GM18519 (cell line): ENCODE results near the gene JPT2.

ENCODE experiments used
- ATAC-seq: cut with Tn5 transposase; IDR thresholded peaks from one replicate; pipeline ENCODE4 v1.9.1; 2021; ENCODE audit warnings: mild to moderate bottlenecking, moderate library complexity; ENCODE audit not compliant: unreplicated experiment, low FRiP score

JPT2 gene

DNA sequence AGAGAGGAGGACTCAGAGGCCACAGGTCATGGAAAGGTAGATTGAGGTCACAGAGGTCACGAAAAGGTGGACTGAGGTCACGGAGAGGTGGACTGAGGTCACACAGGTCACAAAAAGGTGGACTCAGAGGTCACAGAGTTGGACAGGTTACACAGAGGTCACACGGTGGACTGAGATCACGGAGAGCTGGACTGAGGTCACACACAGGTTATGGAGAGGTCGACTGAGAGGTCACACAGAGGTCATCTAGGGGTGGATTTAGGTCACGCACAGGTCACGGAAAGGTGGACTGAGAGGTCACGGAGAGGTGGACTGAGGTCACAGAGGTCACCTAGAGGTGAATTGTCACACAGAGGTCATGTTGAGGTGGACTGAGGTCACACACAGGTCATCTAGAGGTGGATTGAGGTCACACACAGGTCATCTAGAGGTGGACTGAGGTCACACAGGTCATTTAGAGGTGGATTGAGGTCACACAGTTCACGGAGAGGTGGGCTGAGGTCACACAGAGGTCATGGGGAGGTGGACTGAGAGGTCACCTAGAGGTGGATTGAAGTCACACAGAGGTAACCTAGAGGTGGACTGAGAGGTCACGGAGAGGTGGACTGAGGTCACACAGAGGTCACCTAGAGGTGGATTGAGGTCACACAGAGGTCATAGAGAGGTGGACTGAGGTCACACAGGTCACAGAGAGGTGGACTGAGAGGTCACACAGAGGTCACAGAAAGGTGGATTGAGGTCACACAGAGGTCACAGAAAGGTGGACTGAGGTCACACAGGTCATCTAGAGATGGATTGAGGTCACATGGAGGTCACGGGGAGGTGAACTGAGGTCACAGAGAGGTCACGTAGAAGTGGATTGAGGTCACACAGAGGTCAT, 26.7 kb upstream of the JPT2 start:
- ATAC-seq: no peak

DNA sequence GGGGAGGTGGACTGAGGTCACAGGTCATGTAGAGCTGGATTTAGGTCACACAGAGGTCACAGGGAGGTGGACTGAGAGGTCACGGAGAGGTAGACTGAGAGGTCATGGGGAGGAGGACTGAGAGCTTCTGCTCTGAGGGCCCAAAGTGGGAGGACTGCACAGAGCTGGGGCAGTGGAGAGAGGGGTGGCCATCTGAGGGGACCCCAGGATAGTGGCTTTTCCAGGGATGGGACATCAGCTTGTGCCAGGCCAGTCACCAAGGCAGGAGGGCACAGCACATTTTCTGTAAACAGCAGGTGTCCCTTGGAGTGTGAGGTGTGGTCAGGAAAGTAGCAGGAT, 26.1 kb upstream of the JPT2 start:
- no peak for ATAC-seq

DNA sequence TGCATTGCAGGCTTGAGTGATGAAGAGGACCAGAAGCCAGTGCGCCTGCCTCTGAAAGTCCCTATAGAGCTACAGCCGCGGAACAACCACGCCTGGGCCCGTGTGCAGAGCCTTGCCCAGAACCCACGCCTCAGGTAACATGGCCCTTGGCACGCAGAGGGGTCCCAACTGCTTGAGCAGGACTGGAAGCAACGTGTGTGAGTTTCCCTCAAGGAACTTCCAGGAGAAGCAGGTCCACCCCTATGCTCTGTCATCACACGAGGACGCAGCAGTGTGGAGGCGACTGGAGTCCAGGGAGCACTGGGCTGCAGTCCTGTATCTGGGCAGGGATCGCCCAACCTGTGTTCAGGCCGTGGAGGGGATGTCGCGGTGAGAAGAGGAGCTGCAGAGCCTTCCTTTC, 25.1 kb upstream of the JPT2 start:
- ATAC-seq: no peak

DNA sequence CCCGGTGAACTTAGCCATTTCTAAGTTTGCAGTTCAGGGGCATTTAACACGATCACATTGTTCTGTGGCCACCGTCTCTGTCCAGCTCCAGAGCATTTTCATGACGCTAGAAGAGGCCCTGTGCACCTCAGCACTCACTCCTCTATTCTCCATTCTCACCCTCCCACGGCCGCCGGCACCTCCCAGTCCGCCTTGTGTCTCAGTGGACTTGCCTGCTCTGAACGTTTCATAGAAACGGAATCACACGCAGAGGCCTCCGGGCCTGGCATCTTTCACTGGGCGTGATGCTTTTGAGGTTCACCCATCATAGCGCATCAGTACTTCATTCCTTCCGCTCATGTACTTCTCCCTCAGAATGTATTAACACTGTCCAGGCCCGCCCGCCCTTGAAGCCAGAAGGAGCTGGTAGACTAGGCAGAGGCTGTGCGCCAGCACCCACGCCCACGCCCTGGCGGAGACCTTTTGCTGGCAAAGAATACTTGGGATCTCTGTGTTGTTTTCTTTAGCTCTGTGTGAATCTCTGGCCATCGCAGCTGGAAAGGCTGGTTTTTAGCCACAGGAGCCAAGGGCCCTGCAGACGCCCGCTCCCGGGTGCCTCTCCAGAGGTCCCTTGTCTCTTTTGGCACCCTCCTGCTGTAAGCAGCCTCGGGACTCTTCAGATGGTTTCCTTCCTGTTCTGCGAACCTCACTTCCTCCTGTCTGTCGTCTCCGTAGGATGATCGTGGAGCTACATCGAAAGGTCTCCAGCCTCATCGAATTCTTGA, 23.4 kb upstream of the JPT2 start:
- ATAC-seq: no peak

DNA sequence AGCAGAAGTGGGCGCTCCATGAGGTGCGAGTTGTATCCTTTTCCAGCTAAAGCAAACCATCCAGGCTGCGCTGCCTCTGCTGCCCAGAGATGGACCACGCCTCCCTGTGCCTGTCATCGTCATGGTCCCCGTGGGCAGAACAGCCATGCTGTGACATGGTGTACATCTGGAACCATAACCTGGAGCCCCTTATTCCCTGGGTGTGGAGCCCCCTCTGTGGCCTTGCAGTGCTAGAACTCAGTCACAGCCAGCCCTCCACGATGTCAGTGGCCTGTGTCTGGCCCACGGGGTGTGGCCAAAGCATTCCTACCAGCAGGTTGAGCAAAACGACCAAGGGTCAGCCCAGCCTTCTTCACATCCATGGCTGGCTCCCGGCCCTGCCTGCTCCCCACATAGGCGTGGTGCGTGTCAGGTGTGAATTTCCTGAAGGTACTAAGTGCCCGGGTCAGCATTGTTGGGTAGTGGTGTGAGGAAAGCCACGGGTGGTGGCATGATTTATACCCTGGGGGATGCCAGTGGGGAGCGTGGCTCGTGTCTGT, 22.7 kb upstream of the JPT2 start:
- ATAC-seq: no peak

DNA sequence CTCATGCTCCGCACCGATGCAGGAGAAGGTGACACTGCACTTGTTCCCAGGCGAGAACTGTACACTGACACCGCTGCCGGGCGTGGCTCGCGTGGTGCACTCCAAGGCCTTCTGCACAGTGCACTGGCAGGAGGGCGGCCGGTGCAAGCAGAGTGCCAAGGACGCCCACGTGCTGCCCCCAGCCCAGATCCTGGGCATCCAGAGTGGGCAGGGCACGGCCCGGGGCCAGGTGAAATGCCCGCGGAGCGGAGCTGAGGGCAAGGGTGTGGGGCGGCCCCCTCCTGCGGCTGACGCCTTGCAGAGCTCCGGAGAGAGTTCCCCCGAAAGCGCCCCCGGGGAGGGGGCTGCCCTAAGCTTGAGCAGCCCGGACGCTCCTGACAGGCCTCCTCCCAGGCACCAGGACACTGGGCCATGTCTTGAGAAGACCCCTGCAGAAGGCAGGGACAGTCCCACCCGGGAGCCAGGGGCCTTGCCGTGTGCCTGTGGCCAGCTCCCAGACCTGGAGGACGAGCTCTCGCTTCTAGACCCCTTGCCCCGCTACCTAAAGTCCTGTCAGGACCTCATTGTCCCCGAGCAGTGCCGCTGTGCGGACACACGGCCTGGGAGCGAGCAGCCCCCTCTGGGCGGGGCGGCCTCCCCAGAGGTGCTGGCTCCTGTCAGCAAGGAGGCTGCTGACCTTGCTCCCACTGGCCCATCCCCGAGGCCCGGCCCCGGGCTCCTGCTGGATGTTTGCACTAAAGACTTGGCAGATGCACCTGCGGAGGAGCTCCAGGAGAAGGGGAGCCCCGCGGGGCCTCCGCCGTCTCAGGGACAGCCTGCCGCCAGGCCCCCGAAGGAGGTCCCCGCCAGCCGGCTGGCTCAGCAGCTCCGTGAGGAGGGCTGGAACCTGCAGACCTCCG, 21.9 kb upstream of the JPT2 start:
- no peak for ATAC-seq

DNA sequence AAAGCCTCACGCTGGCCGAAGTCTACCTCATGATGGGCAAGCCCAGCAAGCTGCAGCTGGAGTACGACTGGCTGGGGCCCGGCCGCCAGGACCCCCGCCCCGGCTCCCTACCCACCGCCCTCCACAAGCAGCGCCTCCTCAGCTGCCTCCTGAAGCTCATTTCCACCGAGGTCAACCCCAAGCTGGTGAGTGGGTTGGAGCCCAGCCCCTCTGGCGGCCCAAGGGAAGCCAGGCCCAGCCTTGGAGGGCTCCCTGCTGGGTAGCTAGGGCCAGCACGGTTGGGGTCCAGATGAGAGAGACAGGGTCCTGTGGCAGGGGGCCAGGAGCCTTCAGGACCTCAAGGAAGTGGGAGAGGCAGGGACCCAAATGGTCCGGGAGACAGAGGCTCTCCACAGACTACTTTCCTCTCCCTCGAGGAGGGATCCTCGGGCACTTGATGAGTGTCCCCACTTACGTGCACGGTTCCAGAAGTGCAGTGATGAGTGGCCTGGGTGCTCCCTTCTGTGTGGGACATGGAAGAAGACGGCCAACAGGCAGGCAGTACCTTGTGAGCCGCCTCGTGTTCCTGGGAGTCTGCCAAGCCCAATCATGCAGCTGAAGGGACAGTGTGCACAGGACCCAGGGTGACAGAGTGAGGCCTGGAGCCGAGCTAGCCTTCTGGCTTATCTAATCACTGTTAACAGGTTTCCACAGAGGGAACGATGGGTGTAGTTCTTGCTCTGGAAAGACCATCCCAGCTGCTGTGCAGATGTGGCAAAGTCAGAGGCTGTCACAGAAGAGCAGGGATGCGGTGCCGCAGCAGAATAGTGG, 21.1 kb upstream of the JPT2 start:
- ATAC-seq: no peak

DNA sequence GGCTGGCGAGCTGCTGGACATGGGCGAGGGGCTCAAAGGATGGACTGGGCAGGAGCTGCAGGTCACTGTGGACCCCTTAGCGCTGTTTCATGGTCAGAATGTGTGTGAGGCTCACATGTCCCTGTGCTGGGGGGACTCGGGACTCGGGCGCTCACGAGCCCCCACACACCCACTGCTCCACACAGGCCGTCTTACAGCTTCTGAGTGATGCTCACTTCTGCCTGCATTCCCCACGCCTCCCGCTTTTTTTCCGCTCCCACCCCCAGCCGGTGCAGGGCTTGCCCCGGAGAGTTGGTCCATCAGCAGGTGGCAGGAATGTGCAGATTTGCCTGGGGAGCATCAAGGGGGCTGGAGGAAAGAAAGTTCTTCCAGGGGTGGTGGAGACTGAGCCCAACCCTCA, 20.2 kb upstream of the JPT2 start:
- ATAC-seq: no peak

DNA sequence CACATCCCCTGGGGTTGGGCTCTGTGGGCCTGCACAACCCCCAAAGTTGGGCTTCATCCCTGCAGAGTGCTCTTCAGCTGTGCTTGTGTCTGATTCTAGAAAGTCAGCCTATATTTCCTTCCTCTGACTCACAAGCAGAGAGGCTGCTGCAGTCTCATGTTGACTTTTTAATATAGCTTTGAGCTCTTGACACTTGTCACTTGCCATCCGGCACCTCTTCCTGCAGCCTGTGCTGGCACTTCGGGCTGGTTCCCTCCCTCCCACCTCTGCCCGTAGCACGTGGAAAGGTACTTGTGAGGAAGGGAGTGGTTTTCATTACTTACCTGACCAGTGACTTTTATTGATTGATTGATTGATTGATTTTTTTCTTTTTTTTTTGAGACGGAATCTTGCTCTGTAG, 19.0 kb upstream of the JPT2 start:
- no peak for ATAC-seq

DNA sequence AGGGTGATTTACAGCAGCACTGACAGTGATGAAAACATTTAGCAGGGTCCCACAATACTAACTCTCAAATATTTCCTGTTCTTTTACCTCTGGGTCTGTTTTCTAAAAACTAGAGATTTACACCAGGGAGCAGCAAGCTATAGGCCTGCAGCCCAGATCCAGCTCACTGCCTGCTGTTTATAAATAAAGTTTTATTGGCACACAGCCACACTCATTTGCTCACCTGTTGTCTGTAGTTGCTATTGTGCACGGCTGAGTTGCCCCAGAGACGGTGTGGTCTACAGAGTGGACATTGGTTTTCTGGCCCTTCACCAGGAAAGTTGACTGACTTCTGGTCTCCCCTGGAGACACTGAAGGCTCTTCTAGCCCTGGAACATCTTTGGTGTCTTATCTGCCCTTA, 16.3 kb upstream of the JPT2 start:
- ATAC-seq: no peak

DNA sequence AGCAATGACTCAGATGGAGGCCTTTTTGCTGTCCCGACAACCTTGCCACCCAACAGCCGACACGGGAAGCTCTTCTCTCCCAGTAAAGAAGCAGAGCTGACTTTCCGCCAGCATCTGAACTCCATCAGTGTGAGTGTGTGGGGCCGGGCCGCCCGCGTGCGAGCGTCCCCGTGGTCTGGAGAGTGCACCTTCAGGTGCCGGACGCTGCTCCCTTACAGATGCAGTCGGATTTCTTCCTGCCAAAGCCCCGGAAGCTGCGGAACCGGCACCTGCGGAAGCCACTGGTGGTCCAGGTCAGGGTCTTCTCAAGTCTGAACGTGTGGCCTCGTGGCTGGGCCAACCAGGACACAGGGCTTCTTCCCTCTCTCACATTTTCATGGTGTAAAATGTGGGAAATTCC, 15.5 kb upstream of the JPT2 start:
- ATAC-seq: no peak

DNA sequence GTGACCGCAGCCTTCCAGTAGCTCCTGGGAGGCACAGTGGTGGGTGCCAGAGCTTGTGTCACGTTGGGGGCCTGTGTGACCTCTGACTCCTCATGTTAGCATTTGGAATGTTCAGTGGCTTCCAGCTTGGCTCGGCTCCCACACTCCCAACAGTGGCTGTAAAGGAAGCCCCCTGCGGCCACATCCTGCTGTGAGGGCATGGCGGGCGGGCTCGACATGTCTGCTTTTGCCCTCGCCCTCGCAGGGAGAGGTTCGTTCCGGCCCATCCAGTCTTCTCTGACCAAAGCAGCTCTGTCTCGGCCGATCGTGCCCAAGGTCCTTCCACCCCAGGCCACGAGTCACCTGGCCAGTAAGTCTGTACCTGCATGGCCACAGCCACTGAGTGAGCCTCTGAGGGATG, 12.2 kb upstream of the JPT2 start:
- no peak for ATAC-seq

DNA sequence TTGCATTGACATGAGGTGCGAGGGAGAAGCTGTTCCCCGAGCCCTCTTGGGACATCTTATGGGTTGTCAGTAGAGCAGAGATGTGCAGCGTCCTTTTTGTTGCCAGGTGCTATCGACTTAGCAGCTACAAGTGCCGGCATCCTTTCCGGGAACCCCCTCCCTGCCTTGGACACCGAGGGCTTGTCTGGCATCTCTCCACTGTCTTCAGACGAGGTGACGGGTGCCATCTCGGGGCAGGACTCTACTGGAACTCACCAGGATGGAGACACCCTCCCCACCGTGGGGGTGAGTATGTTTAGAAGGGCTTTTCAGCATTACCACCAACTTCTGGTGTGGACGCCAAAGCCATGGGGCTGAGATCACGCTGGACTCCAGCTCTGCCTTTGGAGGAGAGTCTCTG, 11.8 kb upstream of the JPT2 start:
- no peak for ATAC-seq

DNA sequence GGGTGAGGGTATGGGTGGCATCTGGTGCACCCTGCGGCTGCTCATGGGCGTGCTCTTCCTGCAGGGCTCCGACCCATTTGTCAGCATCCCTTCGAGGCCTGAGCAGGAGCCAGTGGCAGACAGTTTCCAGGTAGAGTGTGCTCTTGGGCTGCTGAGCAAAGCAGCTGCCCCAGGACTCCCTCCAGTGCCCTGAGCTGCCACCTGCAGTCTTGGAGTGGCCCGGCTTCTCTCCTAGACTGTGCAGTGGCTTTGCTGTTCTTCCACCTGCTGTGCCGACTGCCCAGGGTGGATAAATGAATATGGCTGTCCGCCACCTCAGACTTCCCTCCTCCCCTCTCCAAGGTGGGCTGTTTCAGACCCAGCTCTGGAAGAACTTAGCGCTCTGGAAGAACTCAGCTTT, 10.8 kb upstream of the JPT2 start:
- ATAC-seq: no peak

DNA sequence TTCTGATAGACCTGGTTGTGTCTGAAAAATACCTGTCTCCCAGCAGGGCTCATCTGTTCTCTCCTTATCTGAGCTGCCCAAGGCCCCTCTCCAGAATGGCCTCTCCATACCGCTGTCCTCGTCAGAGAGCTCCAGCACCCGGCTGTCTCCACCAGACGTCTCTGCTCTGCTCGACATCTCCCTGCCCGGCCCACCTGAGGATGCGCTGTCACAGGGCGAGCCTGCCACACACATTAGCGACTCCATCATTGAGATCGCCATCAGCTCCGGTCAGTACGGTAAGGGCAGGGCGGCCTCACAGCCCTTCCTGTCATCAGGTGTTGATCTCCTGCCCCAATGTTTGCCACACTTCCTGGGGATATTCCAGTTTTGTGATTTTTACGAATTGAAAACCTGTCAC, 10.2 kb upstream of the JPT2 start:
- ATAC-seq: no peak

DNA sequence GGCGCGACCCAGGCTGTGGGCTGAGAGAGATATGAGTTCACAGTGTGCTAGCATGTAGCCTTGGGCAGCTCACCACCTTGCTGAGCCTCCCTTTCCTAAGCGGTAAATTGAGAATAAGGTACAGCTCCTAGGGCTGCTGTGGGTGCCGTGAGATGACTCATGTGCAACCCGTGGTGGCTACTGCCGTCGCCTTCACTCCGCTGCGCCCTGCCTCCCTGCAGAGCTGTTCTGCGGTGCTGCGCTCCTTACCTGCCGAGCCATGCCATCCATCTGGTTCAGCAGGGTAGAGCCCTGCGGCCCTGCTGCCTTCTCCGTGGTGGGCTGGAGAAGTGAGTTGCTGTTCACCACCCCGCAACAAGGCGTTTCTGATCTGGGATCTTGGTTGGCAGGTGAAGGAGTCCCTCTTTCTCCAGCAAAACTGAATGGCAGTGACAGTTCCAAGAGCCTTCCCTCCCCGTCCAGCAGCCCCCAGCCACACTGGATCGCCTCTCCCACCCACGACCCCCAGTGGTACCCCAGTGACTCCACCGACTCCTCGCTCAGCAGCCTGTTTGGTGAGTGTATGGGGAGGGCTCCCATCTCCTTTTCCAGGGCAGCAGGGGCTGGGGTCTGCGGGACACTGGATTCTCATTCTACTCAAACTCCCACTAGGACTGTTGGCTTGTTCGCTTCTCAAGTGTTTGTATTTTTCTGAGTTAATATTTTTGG, 9.3 kb upstream of the JPT2 start:
- no peak for ATAC-seq

DNA sequence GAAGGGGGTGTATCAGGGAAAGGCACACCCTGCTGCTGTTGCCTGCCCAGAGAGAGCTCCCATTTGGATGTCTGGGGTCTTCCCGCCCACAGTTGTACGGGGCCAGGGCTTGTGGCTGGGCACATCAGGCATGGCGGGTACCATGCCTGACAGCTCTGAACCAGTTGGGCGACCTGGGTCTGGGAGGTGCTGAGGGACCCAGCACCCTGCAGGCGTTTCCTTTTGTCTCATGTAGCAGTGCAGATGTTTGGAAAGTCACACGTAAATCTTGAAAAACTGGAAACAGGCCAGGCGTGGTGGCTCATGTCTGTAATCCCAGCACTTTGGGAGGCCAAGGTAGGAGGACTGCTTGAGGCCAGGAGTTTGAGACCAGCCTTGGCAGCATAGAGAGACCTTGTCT, 8.4 kb upstream of the JPT2 start:
- ATAC-seq: no peak

DNA sequence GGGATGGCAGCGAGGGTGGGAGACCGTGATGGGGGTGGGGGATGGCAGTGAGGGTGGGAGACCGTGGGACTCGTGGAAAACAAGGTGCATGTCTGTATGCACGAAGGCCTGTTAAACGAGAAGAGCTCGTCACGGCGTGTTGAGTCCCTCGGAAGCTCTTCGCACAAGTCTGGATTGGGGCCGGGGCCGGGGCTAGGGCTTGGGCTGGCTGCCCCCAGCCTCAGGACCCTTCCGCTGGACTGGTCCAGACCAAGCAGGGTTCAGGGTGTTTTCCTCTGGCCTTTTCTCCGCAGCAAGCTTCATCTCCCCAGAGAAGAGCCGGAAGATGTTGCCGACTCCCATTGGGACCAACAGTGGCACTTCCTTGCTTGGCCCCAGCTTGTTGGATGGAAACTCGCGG, 7.7 kb upstream of the JPT2 start:
- ATAC-seq: no peak

DNA sequence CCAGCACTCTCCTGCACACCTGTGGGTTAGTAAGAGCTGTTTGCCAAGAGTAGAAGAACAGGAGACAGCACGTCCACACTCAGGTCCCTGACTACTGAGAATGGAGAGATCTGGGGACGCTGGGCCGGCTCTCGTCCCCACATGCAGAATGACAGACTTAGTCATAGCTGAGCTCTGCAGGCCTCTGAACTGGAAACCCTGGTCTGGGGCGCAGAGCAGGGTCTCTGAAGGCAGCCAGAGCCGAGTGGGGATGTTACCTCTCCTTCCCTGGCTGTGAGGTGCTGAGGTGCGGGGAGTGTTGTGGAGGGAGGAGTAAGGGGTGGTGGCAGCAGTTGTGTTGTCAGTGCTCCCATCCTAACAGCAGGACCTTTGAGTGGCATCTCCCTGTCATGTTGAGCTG, 7.2 kb upstream of the JPT2 start:
- no peak for ATAC-seq
